Activated naive CD8-positive, alpha-beta T cell (primary cell): Measurements from ENCODE around the gene PAFAH1B1.

Source experiments
- H3K27ac Mint-ChIP-seq: one replicate; pipeline ENCODE4 v1.8.0; 2021; ENCODE audit warnings: mixed read lengths
- H3K27me3 Mint-ChIP-seq: one replicate; pipeline ENCODE4 v1.8.0; 2021; ENCODE audit warnings: mixed read lengths
- H3K36me3 Mint-ChIP-seq: one replicate; pipeline ENCODE4 v1.8.0; 2021; ENCODE audit warnings: mixed read lengths
- H3K4me1 Mint-ChIP-seq: one replicate; pipeline ENCODE4 v1.8.0; 2021; ENCODE audit warnings: low read depth, mixed read lengths
- H3K4me3 Mint-ChIP-seq: one replicate; pipeline ENCODE4 v1.8.0; 2021; ENCODE audit warnings: mild to moderate bottlenecking, mixed read lengths
- H3K9me3 Mint-ChIP-seq: one replicate; pipeline ENCODE4 v1.8.0; 2021; ENCODE audit warnings: low read depth, mixed read lengths

PAFAH1B1 gene

GRCh38 chr17:2707721-2708584 is 114.5 kb downstream of the PAFAH1B1 start:
- peaks cover 42% of the 10 kb centered on the region for H3K4me1 Mint-ChIP-seq
- no peaks in the 10 kb centered on the region for H3K9me3 Mint-ChIP-seq
- H3K36me3 Mint-ChIP-seq = no peaks in the 10 kb centered on the region
- H3K27ac Mint-ChIP-seq = peak overlapping the region; percentile 46
- H3K27me3 Mint-ChIP-seq = no peaks in the 10 kb centered on the region
- peak overlapping the region; percentile 65 for H3K4me3 Mint-ChIP-seq

GRCh38 chr17:2708585-2709182 is 115.2 kb downstream of the PAFAH1B1 start:
- Mint-ChIP-seq H3K27ac (peak overlapping the region; percentile 46), H3K27me3 (no peaks in the 10 kb centered on the region)

GRCh38 chr17:2709183-2709661 is 115.8 kb downstream of the PAFAH1B1 start:
- no peaks in the 10 kb centered on the region for H3K9me3 Mint-ChIP-seq
- H3K4me1 Mint-ChIP-seq = peaks cover 42% of the 10 kb centered on the region
- H3K27me3 Mint-ChIP-seq = no peaks in the 10 kb centered on the region
- H3K27ac Mint-ChIP-seq = peak overlapping the region; percentile 87
- H3K4me3 Mint-ChIP-seq = peak overlapping the region; percentile 93
- H3K36me3 Mint-ChIP-seq = no peaks in the 10 kb centered on the region

More at GRCh38 chr17:2708585-2709182, 115.2 kb downstream of the PAFAH1B1 start:
- peaks cover 42% of the 10 kb centered on the region for H3K4me1 Mint-ChIP-seq
- no peaks in the 10 kb centered on the region for H3K36me3 Mint-ChIP-seq
- peak overlapping the region; percentile 93 for H3K4me3 Mint-ChIP-seq
- H3K9me3 Mint-ChIP-seq = no peaks in the 10 kb centered on the region

GRCh38 chr17:2710071-2710802 is 116.8 kb downstream of the PAFAH1B1 start:
- Mint-ChIP-seq H3K27me3 (no peaks in the 10 kb centered on the region), H3K4me3 (peak overlapping the region; percentile 93), H3K27ac (peak overlapping the region; percentile 87), H3K36me3 (no peaks in the 10 kb centered on the region), H3K9me3 (no peaks in the 10 kb centered on the region), H3K4me1 (peaks cover 42% of the 10 kb centered on the region)

GRCh38 chr17:2710803-2711607 is 117.6 kb downstream of the PAFAH1B1 start:
- Mint-ChIP-seq H3K9me3 (no peaks in the 10 kb centered on the region), H3K27ac (peak overlapping the region; percentile 87), H3K4me3 (peak overlapping the region; percentile 93), H3K27me3 (no peaks in the 10 kb centered on the region), H3K36me3 (no peaks in the 10 kb centered on the region), H3K4me1 (peaks cover 38% of the 10 kb centered on the region)

GRCh38 chr17:2711608-2712299 is 118.3 kb downstream of the PAFAH1B1 start, which contains the start of gene CLUH:
CLUH (minus strand) TSS chr17:2711764; CDS start chr17:2711661, 103 bp downstream.
- H3K9me3 Mint-ChIP-seq = no peaks in the 10 kb centered on the region
- H3K4me3 Mint-ChIP-seq = peak within 1 kb of the TSS; percentile 93
- H3K27ac Mint-ChIP-seq = peak within 1 kb of the TSS; percentile 87
- H3K4me1 Mint-ChIP-seq = peaks cover 33% of the 10 kb centered on the region
- no peaks in the 10 kb centered on the region for H3K27me3 Mint-ChIP-seq
- no peaks in the 10 kb centered on the region for H3K36me3 Mint-ChIP-seq

- Mint-ChIP-seq H3K4me1 (peaks cover 33% of the 10 kb centered on the region), H3K9me3 (no peaks in the 10 kb centered on the region), H3K4me3 (peak overlapping the region; percentile 86), H3K36me3 (no peaks in the 10 kb centered on the region), H3K27ac (peak overlapping the region; percentile 80), H3K27me3 (no peaks in the 10 kb centered on the region)
Observed at GRCh38 chr17:2712300-2713043, 119.0 kb downstream of the PAFAH1B1 start.

GRCh38 chr17:2713881-2714280 is 120.4 kb downstream of the PAFAH1B1 start:
- peaks cover 28% of the 10 kb centered on the region for H3K4me1 Mint-ChIP-seq
- no peaks in the 10 kb centered on the region for H3K9me3 Mint-ChIP-seq
- no peaks in the 10 kb centered on the region for H3K27me3 Mint-ChIP-seq
- H3K4me3 Mint-ChIP-seq = peak overlapping the region; percentile 17
- H3K36me3 Mint-ChIP-seq = no peaks in the 10 kb centered on the region
- H3K27ac Mint-ChIP-seq = no peak overlapping the region

- Mint-ChIP-seq H3K36me3 (no peaks in the 10 kb centered on the region), H3K9me3 (no peaks in the 10 kb centered on the region)
Observed at GRCh38 chr17:2716649-2717048, 123.2 kb downstream of the PAFAH1B1 start.

GRCh38 chr17:2718150-2718938 is 124.9 kb downstream of the PAFAH1B1 start:
- no peaks in the 10 kb centered on the region for H3K36me3 Mint-ChIP-seq
- no peak overlapping the region for H3K4me3 Mint-ChIP-seq
- H3K9me3 Mint-ChIP-seq = no peaks in the 10 kb centered on the region
- no peaks in the 10 kb centered on the region for H3K27me3 Mint-ChIP-seq
- no peaks in the 10 kb centered on the region for H3K4me1 Mint-ChIP-seq
- H3K27ac Mint-ChIP-seq = no peak overlapping the region

More at GRCh38 chr17:2716649-2717048, 123.2 kb downstream of the PAFAH1B1 start:
- H3K4me1 Mint-ChIP-seq = peaks cover 8% of the 10 kb centered on the region
- H3K4me3 Mint-ChIP-seq = no peak overlapping the region
- H3K27me3 Mint-ChIP-seq = no peaks in the 10 kb centered on the region
- no peak overlapping the region for H3K27ac Mint-ChIP-seq

- no peaks in the 10 kb centered on the region for H3K36me3 Mint-ChIP-seq
- no peaks in the 10 kb centered on the region for H3K9me3 Mint-ChIP-seq
- no peak overlapping the region for H3K27ac Mint-ChIP-seq
- no peaks in the 10 kb centered on the region for H3K4me1 Mint-ChIP-seq
- H3K4me3 Mint-ChIP-seq = no peak overlapping the region
- H3K27me3 Mint-ChIP-seq = no peaks in the 10 kb centered on the region
Observed at GRCh38 chr17:2719861-2720260, 126.4 kb downstream of the PAFAH1B1 start.

GRCh38 chr17:2721603-2722002 is 128.1 kb downstream of the PAFAH1B1 start:
- Mint-ChIP-seq H3K27me3 (peaks cover 4% of the 10 kb centered on the region), H3K36me3 (no peaks in the 10 kb centered on the region), H3K4me3 (no peak overlapping the region), H3K4me1 (peaks cover 6% of the 10 kb centered on the region), H3K27ac (no peak overlapping the region), H3K9me3 (no peaks in the 10 kb centered on the region)
